C4-2B (cell line): Measurements from ENCODE around the gene EPS15.
A peak's percentile ranks its signal among the peaks of the same experiment; 100 is the strongest.

ENCODE experiments used
- H3K27ac ChIP-seq: fragments of 450-650 bp; 2 replicates; pipeline ENCODE4 v1.5.1; 2017
- ZFX ChIP-seq: fragments of 450-650 bp; IDR thresholded peaks from 2 replicates; pipeline ENCODE4 v1.6.1; 2017
- TF ChIP-seq, protein P1 (sequence below): fragments of 450-650 bp; conservative IDR thresholded peaks from 2 replicates; pipeline ENCODE4 v1.5.1; 2017; ENCODE audit warnings: mild to moderate bottlenecking

The EPS15 gene

GRCh38 chr1:51517361-51518032 is 1.6 kb downstream of the EPS15 start:
- H3K27ac ChIP-seq: peak overlapping the region; percentile 88
- no peak for TF ChIP-seq ZFX
- TF ChIP-seq, protein P1, sequence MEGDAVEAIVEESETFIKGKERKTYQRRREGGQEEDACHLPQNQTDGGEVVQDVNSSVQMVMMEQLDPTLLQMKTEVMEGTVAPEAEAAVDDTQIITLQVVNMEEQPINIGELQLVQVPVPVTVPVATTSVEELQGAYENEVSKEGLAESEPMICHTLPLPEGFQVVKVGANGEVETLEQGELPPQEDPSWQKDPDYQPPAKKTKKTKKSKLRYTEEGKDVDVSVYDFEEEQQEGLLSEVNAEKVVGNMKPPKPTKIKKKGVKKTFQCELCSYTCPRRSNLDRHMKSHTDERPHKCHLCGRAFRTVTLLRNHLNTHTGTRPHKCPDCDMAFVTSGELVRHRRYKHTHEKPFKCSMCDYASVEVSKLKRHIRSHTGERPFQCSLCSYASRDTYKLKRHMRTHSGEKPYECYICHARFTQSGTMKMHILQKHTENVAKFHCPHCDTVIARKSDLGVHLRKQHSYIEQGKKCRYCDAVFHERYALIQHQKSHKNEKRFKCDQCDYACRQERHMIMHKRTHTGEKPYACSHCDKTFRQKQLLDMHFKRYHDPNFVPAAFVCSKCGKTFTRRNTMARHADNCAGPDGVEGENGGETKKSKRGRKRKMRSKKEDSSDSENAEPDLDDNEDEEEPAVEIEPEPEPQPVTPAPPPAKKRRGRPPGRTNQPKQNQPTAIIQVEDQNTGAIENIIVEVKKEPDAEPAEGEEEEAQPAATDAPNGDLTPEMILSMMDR: no peak

DNA sequence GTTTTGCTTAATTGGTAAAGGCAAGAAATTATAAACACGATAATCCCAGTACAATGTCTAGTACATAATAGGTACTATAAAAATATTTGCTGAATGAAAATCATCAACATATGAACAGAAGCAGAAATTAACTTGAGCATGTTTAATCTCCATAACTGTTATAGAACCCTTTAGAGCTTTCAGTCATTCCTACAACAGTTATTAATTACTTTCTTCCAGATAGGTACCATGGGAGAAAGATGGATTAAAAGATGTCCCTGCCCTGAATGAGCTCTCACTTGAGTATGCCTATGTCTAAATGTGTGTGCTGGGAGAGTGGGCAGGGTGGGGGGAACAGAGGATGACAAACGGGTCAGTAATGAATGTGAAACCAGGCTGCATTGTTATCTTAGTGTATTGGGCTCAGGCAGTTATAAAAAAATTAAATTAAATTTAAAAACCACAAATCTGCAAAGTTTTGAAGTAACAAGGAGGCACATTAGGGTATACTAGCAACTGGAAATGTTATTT is 2.4 kb downstream of the EPS15 start:
- TF ChIP-seq, protein P1: no peak
- no peak for TF ChIP-seq ZFX
- no peak overlapping the region for H3K27ac ChIP-seq

DNA sequence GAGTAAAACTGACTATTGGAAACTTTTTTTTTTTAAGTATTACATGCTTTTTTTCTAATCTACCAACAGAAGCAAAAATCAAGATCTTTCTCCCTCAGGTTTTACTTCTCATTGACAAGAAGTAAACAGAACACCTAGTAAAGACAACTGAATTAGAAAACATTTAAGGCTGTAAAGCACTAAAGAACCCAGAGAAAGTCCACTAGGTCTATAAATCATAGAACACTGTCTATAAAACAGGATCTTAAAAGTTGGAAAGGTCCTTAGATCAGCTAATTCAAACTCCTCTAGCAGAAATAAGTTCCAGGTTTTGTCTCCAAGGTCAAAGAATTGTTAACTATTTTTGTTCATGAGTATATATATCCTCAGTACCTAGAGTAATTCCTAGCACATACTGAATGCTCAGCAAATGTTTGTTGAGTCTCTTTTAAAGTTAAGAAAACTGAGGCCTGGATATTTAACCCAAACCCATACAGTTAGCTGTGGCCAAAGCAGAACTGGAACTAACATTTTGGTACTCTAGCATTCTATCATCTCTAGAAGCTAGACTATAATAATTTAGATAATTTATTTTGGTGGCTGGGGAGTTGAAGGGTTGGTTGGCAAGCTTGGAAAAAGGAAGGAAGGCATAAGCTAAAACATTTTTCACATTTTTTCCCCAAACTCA is 3.0 kb downstream of the EPS15 start:
- TF ChIP-seq, protein P1: no peak
- H3K27ac ChIP-seq: no peak overlapping the region

- no peak overlapping the region for H3K27ac ChIP-seq
- no peak for TF ChIP-seq ZFX
- TF ChIP-seq, protein P1: no peak
Observed at GRCh38 chr1:51515312-51515960, 3.6 kb downstream of the EPS15 start.

- H3K27ac ChIP-seq: no peak overlapping the region
- no peak for TF ChIP-seq ZFX
- TF ChIP-seq, protein P1: no peak
Observed at GRCh38 chr1:51514733-51515132, 4.3 kb downstream of the EPS15 start.

- H3K27ac ChIP-seq: no peak overlapping the region
- TF ChIP-seq, protein P1: no peak
- TF ChIP-seq ZFX: no peak
Observed at GRCh38 chr1:51512606-51513005, 6.5 kb downstream of the EPS15 start.

GRCh38 chr1:51512120-51512519 is 6.9 kb downstream of the EPS15 start:
- no peak overlapping the region for H3K27ac ChIP-seq

More at GRCh38 chr1:51512120-51512519, 6.9 kb downstream of the EPS15 start:
- TF ChIP-seq ZFX: no peak
- TF ChIP-seq, protein P1: no peak
